GM18867 (cell line): ENCODE data around the gene SAMD1.
A peak's percentile ranks its signal among the peaks of the same experiment; 100 is the strongest.

Experiments used
- ATAC-seq: cut with Tn5 transposase; IDR thresholded peaks from one replicate; pipeline ENCODE4 v1.9.1; 2021; ENCODE audit warnings: mild to moderate bottlenecking, moderate library complexity; ENCODE audit not compliant: unreplicated experiment

Gene SAMD1

GRCh38 chr19:14113762-14114414 lies 23.3 kb upstream of the SAMD1 start:
- ATAC-seq: no peak

GRCh38 chr19:14112809-14113385 lies 22.3 kb upstream of the SAMD1 start:
- ATAC-seq: no peak

- no peak for ATAC-seq
These were observed 21.7 kb upstream of the SAMD1 start for GRCh38 chr19:14112051-14112808.

- ATAC-seq: no peak
These were observed 20.9 kb upstream of the SAMD1 start for GRCh38 chr19:14111486-14111885.

- no peak for ATAC-seq
These were observed 20.1 kb upstream of the SAMD1 start for GRCh38 chr19:14110650-14111049.

- no peak for ATAC-seq
These were observed 17.3 kb upstream of the SAMD1 start for GRCh38 chr19:14107581-14108461.

- no peak for ATAC-seq
These were observed 16.3 kb upstream of the SAMD1 start for GRCh38 chr19:14106840-14107239.

GRCh38 chr19:14105680-14106079 lies 15.1 kb upstream of the SAMD1 start:
- ATAC-seq: no peak

- no peak for ATAC-seq
These were observed 12.8 kb upstream of the SAMD1 start for GRCh38 chr19:14103310-14103709.

- ATAC-seq: no peak
These were observed 12.2 kb upstream of the SAMD1 start for GRCh38 chr19:14102756-14103155.

GRCh38 chr19:14102102-14102696 lies 11.6 kb upstream of the SAMD1 start:
- no peak for ATAC-seq

GRCh38 chr19:14101003-14101545 lies 10.5 kb upstream of the SAMD1 start:
- no peak for ATAC-seq

- no peak for ATAC-seq
These were observed 7.1 kb upstream of the SAMD1 start for GRCh38 chr19:14097532-14098151.

GRCh38 chr19:14096272-14096992 lies 5.9 kb upstream of the SAMD1 start:
- ATAC-seq: no peak

GRCh38 chr19:14094854-14095253 lies 4.3 kb upstream of the SAMD1 start:
- ATAC-seq: no peak

GRCh38 chr19:14093117-14093823 lies 2.7 kb upstream of the SAMD1 start:
- no peak for ATAC-seq

- ATAC-seq: peak; percentile 2
These were observed 1.4 kb upstream of the SAMD1 start for GRCh38 chr19:14091813-14092462.

- ATAC-seq: peak; percentile 60
These were observed 696 bp upstream of the SAMD1 start for GRCh38 chr19:14091081-14091812.
